A673 (cell line): ENCODE measurements around the gene CRYGC.

Source experiments
- CTCF ChIP-seq: fragments of 300-800, 200-600 bp; sonication (generic); conservative IDR thresholded peaks from 2 replicates; pipeline ENCODE4 v1.5.1; 2017; ENCODE audit warnings: low read depth, mild to moderate bottlenecking, antibody characterized with exemption, low read length, moderate library complexity, mixed read lengths
- EZH2 ChIP-seq: fragments of 200-600 bp; sonication (generic); IDR thresholded peaks from 2 replicates; pipeline ENCODE4 v1.6.1; 2017; ENCODE audit warnings: borderline replicate concordance, low read depth, mild to moderate bottlenecking, mixed read lengths, antibody characterized with exemption, low read length; ENCODE audit not compliant: poor library complexity, severe bottlenecking

DNA sequence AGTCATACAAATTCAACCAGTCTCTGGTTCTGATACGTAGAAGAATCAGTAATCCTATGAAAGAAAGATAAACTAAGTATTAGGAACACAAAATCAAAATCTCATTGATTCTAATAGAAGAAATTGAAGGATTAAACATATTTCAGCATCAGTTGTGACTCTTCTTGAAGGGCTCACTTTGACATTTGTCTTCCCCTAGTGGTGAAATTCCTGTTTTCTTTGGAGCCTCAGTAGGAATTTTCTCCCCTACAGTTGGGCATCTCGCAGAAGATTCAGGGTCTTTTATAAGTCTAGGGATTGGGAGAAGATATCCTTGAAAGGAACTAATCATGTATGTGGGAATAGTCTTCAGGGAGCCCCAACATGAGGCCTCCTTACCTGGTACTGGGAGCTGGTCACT lies 19.2 kb upstream of the CRYGC start:
- TF ChIP-seq CTCF (peak; percentile 37; the same call in 1 of the 2 replicates), EZH2 (no peak)
